Activated CD8-positive, alpha-beta memory T cell treated with anti-CD3 and anti-CD28 coated beads, Interleukin-2, amount 50 U/mL, for 24 hours (primary cell): ENCODE measurements around the gene KIF2C.
"Not testable (repeated sequence)": the region's sequence is repeated elsewhere in the genome, so short reads cannot be mapped to it uniquely, and the experiment has no call there.

Experiments
- DNase-seq: peaks from one replicate; pipeline ENCODE4 v3.0.0-alpha.2; 2020; ENCODE audit errors: extremely low read depth

The KIF2C gene

DNA sequence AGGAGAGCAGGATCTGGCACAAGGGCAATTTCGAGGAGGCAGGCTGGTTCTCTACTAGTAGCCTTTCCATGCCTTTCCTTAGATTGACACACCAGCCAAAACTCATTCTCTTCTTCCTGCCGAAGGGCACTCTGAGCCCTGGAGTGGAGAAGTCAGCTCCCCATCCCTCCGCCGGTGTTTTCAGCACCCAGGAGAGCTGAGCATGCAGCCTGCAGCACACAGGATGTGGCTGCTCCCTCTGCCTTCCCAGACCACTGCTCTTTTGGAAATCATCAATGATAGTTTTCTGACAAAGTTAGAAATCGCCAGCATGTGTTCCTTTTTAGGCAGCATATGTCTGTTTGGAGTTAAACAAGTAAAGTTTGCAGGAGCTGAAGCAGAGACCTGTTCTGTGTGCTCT, 20.3 kb upstream of the KIF2C start:
- DNase-seq = no peak

DNA sequence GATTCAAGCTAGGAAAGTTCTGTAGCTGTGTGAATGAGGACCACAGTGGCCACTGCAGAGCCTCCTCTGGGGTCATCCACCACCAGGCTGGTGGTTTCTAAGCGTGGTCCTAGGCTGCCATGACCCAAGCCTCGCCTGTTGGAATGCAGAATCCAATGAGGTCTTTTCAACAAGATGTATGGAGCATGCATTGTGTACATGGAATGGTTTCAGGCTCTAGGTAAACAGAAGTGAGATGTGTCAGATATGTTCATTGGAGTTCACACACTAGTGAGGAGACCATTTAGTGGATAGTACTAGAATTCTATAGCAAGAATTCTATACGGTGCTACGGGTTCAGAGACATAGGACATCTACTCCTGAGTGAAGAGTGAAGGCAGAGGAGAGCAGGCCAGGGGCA, 19.4 kb upstream of the KIF2C start:
- no peak for DNase-seq

DNA sequence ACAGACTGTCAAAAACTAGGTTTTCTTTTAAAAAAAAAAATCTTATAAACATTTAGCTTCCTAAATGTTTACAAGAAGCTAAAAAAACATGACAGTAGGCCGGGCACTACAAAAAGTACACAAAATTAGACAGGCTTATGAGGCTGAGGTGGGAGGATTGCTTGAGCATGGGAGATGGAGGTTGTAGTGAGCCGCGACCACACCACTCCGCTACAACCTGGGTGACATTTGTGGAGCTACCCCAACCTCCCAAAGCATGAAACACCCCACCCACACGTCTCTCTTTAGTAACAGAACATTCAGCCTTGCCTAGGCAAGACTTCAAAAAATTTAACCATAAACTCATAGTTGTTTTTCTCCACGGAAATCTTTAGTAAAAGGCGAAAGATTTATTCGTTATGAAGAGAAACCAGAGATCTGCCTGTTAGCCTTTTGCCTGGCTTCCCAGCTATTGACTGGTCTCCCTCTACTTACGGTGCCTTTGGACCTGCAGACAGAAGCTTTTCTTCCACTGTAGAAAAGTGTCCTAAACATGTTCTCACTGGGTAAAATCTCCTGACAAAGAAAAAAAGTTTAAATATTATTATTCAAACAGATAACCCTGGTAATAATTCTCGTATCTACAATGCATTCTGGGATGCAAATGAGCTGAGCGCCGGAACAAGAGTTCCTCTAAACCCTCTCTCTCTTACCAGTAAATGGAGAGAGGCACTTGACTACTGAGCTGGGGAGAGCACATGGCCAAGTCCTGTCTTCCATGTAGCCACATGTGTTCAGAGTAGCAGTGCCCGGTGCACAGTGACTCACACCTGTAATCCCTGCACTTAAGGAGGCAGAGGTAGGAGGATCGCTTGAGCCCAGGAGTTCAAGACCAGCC, 17.9 kb upstream of the KIF2C start:
- DNase-seq = peak; percentile 74

DNA sequence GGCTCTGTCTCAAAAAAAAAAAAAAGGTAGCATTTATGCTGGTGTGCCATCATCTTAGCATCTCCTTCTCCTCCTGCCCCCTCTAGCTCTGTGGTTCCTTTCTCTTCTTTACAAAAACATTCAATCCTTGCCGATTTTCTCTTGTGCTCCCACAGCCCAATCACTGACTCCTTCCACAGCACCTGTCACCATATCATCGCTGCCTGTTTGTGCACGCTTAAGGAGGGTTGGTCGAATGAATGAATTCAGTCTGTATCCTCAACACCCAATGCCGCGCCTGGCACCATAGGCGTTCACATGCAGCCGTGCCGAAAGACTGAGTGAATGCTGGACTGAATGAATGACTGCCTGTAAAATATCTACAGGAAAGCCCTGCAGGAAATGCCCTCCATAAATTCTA, 16.6 kb upstream of the KIF2C start:
- DNase-seq = no peak

DNA sequence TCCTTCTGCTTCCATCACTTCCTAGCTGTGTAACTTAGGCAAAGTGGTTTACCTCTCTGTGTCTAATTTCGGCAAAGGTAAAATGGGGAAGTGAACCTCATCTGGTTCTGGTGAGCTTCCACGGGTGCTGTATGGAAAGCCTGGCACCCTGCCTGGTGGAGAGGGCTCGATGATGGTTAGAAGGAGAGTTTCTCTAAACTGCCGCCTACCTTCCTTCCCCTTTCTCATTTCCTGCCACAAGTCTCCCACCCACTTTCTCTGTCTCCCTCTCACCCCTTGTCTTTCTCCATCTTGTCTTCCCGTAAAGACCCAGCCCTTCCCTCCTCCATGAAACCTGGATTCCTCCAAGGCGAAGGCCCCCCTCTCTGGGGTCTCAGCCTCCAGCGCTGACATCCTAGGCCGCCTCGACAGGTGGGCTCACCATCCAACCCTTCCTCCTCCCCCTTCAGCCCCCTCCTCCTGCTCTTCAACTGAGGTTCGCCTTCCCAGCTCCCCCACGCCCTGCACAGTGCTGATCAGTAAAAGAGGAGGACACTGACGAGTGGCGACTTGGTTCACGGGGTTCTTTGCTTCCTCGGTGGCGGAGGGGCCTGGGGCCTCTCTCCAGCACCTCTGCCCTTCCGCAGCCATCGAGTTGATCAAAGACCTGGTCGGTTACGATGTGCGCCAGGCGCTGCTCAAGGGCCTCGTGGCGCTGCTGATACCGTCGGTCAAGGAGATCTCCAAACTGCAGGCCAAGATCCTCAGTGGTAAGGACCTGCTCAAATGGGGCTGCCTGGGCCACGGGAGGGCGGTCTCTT, 15.9 kb upstream of the KIF2C start:
- DNase-seq = no peak

DNA sequence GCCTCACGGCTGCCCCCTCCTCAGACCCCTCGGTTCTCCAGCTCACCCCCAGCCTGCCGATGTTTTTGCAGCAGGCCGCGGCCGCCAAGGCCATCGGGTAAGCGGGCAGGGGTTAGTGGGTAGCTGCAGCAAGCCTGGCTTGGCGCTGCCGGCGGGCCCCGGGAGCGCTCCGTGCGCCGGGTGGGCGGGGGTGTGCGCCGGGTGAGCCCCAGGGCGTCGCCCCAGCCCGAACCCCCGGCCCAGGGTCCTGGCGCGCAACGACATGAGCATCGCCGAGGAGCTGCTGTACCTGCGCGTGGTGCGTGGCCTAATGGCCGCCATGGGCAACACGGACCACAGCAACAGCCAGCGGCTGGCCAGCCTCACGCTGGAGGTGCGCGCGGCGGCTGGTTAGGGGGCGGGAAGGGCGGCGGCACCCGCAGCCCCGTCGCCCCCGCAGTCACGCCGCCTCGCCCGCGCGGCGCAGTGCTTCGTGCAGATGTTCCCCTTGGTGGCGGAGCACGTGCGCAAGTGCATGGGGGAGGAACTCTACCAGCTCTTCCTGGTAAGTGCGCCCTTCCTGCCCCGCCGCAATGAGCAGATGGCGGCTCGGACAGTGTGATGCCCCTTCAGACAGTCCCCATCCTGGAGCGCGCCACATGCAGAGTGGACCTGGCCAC, 15.2 kb upstream of the KIF2C start:
- DNase-seq = no peak

DNA sequence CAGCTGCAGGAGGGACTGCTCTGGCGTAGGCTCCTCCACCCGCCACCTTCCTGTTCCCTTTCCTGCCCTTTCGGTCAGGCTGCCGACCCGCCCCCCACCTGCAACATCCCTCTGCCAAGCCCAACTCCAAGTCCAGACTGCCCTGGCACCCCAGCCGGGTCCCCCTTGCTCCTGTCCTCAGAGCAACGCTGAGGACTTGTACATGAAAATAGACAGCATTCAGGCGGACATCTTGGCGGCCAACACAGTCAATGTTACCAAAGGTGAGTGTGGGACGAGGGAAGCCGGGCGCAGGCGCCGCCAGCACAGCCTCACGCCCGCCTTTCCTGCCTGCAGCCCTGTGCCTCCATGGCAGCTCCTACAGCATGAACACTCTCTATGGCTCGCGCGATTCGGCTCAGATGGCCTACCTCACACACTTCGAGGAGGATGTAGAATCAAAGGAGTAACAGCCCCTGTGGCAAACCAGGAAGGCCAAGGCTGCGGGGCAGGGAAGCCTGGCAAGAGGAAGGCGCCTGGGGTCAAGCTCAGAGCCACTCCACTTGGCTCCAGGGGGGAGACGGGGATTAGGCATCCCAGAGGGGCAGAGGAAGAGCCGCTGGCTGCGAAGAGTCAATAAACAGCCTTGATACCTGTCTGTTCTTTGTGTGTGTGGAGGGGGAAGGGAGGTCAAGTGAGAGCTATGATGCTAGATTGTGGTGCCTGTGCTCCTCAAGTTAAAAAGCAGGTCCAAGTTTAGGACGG, 14.5 kb upstream of the KIF2C start:
- DNase-seq = no peak

DNA sequence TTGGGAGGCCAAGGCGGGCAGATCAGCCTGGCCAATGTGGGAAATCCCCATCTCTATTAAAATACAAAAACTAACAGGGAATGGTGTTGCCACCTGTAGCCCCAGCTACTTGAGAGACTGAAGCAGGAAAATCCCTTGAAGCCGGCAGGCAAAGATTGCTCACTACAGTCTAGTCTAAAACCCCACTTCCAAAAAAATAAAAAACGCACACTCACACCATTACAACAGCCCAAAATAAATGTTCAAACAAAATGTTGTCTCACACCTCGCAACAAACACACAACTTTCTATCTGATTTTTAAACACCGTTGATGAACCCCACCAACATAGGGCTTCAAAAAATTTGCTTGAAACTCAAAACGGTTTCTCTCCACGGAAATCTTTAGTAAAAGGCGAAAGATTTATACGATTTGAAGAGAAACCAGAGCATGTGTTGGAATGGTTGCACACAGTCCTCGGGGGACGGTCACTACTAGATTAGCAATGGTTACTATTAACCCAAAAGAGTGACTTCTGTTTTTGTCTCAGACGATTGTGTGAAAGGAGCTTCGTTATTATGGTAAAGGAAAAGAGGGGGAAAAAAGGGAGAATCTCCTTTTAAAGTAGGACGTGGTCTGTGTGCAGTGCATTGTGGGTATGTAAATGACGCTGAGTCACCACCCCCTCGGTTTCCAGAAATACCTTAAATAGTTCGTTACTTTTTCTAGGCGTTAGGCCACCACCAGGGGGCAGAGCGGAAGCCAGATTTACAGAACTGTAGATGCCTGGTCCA, 8.7 kb upstream of the KIF2C start, which contains the start of gene RNU5D-1:
RNU5D-1 (minus strand) TSS at position 430 of the 772 bp plus-strand sequence.
- DNase-seq = peak; percentile 88

DNA sequence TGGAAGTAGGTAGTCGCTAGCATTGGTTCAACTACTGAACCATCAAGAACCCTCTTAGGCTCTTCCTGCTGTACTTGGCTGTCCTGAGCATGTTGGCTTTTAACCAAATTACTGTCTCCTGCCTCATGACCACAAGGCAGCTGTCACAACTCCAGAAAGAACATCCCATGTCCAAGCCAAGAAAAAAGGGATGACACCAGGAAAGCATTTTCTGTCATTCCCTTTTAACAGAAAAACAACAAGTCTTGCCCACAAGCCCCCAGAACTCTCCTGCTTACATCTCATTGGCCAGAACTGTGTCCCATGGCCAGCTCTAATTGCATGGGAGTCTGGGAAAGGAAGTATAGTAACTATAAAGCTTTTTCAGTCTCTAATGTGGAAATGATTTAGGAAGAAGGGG, 6.3 kb upstream of the KIF2C start:
- DNase-seq = no peak

DNA sequence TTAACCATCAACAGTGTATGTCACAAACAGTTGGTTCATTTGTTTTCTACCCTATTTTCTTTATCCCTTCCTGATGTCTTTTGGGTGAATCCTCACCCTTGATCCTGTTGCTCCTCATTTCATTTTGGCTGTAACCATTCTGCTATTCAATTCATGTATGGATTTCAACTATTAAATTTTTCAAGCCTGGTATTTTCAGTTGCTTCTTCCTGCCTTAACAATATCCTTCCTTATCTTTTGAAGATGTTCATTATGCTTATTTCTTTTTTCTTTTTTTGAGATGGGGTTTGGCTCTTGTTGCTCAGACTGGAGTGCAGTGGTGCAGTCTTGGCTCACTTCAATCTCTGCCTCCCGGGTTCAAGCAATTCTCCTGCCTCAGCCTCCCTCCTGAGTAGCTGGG, 5.9 kb upstream of the KIF2C start:
- DNase-seq = no peak

DNA sequence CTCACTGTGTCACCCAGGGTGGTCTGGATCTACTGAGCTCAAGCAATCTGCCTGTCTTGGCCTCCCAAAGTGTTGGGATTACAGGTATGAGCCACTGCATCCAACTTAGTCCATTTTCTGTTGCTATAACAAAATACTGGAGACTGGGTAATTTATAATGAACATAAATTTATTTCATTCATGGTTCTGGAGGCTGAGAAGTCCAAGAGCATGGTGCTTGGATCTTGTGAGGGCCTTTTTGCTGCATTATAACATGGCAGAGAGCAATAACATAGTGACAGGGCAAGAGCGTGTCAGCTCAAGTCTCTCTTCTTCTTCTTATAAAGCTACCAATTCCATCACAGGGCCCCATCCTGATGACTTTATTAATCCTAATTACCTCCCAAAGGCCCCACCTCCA, 3.6 kb upstream of the KIF2C start:
- no peak for DNase-seq

DNA sequence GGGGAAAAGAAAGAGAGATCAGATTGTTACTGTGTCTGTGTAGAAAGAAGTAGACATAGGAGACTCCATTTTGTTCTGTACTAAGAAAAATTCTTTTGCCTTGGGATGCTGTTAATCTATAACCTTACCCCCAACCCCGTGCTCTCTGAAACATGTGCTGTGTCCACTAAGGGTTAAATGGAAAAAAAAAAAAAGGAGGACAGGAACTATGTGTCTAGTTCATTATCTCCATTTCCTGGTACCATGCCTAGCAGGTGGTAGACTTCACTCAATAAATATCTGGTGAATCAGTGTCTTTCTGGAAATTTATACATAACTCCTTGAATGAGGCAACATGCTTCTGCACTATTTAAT, 707 bp upstream of the KIF2C start:
- DNase-seq = not testable (repeated sequence)

DNA sequence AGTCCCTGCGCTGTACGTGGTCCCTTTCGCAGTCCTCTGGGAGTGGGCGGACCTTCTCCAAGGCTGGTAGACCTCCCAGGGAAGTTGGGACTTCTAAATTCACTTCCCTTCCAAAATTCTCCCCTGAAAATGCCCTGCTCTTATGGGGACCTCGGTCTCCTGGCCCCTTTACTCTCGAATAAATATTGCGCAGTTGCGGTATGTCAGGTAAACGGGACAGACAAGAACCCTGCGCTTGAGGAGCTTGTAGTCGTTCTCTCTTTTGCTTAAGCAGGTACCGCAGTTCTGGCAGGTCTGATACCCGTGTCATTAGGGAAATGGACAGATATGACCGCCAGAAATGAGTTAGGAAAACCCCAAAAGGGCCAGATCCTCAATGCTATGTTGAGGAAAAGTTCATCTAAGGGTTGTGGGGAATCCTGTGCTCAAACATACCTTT, 561 bp downstream of the KIF2C start:
- DNase-seq = no peak

DNA sequence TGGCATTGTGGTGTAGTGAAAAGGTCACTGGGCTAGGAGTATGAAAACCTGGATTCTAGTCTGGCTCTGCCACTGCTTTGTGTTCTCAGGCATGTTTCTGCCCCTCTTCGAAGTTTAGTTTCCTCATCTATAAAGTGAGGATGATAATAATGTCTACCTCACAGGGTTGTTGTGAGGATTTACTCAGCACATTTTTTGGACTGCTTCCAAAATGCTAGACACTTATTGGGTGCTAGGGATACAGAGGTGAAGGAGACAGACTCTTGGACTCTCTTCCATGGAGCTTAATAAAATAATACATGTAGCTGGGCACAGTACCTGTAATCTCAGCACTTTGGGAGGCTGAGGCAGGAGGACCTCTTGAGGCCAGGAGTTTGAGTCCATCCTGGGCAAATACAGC, 3.6 kb downstream of the KIF2C start:
- no peak for DNase-seq

DNA sequence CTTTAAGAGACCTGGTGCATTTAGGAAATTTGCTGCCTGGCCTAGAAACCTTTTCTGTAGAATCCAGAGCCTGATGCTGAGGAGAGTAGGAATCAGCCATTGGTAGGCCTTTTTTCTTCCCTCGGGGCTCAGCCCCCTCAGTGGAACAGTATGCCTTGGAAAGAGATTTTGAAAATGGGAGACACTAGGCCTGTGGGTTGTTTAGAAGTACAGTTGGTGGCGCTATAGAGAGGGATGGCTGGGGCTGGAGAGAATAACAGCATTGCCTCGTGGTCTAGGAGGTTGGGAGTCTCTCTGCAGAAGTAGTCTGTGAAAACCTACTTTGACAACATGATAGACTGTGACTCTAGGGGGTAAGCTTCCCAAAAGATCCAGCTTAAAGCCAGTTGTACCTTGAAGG, 8.2 kb downstream of the KIF2C start:
- DNase-seq = no peak

DNA sequence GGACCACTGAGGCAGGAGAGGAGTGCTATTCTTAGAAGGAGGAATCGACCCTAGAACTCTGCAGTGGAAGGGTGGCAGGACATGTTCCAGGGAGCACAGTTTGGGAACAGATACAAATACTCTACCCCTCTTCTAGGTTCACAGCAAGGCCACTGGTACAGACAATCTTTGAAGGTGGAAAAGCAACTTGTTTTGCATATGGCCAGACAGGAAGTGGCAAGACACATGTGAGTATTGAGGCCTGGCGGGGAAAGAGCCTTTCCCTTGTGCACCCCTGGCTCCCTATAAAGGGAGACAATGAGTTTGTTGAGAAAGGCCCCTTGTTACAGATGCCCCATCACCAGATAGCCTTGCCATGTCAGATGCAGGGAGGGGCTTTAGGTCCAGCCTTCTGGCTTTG, 17.8 kb downstream of the KIF2C start:
- DNase-seq = no peak

DNA sequence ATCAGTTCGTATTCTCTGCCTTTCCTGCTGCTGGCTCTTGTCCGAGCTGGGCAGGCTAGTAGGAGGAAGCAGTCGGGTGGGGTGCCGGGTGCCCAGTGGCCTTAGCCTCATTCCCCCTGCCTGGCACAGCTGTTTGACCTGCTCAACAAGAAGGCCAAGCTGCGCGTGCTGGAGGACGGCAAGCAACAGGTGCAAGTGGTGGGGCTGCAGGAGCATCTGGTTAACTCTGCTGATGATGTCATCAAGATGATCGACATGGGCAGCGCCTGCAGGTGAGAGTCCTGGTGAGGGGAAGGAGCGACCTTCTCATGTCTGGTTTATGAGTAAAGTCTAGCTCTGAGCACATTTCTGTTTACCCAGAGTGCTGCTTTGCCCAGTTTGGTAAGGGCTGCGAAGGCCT, 19.4 kb downstream of the KIF2C start:
- DNase-seq = no peak

DNA sequence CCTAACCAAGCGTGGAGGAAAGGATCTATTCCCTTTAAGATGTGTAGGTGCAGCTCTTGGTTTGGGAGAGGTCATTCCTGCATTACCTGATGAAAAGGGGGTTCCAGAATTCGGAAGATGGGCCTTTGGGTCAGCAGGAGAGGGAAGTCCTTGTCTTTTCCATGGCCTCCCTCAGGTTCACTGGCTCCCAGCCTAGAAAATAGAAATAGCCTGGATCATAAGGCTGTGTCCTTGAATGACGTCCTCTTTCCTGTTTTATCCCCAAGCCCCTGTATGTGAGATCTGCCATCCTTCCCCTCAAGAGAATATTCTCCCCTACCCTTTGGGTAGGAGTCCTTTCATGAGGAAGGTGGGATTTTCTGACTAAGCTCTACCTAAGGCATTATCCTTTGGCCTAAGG, 21.2 kb downstream of the KIF2C start:
- no peak for DNase-seq

DNA sequence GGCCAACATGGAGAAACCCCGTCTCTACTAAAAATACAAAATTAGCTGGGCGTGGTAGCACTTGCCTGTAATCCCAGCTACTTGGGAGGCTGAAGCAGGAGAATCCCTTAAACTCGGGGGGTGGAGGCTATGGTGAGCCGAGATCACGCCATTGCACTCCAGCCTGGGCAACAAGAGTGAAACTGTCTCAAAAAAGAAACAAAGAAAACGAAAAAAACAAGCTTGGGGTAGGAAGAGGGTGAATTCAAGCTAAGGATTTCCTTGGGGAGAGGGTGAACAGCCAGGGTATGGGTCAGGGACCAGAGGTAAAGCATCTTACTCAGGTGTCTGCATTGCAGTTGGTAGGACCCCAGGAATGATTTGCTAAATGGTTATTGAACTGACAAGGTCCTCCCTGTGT, 26.8 kb downstream of the KIF2C start:
- not testable (repeated sequence) for DNase-seq

DNA sequence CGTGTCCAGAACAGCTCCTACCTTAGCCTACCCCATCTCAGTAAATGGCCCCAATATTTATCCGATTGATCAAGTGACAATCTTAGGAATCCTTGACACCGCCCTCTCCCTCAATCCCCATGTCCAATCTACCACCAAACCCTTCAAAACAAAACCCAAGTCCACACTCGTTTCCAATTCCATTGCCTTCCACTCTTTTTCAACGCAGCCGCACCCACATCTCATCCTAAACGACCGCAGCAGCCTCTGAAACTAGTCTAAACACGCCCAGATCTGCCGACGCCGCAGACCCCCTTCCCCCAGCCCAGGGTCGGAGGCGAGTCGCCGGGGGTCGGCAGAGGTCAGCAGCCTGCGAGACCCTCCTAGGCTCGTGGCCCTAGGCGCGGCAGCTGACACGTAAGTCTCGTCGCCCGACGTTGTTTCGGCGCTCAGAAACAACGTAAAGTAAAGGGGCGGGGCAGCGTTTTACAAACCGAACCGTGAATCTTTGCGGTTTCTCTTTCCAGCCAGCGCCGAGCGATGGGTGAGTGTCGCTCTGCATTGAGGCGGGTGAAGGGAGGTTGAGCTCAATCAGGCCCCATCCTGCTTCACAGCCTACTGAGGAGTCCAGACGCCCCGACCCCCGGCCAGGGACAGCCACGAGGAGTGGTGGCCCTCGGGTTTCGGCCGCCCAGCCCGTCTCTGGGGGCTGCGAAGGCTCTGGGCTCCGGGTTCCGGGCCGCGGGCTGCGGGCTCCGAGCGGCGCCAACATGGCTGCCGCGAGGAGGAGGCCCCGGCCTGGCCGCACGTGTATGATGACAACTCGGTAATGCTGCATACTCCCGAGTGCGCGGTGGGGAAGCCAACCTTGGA, 35.7 kb downstream of the KIF2C start, which contains the start of gene RPS8:
RPS8 (plus strand) TSS at position 463 of the 852 bp plus-strand sequence; CDS start at position 520, 57 bp downstream.
- DNase-seq = peak; percentile 83
